ENCODE measurements around the gene HOXD8. TPM values are rescaled to one million over a fixed set of nuclear protein-coding genes. Genes with fewer than 3 reads are reported as not detected.

HOXD8 gene
- total RNA-seq, 1 donor from 2014 or later: 18.9 TPM

GRCh38 chr2:176102309-176102866 is 27.1 kb upstream of the HOXD8 start:
- DNase-seq (ENCODE audit: extremely low read depth, low read depth, low spot score): no peak

- DNase-seq (ENCODE audit: extremely low read depth, low read depth, low spot score): no peak
Measured at GRCh38 chr2:176103194-176103593, 26.3 kb upstream of the HOXD8 start.

GRCh38 chr2:176103742-176104315 is 25.7 kb upstream of the HOXD8 start:
- no peak for DNase-seq (ENCODE audit: extremely low read depth, low read depth, low spot score)

- no peak for DNase-seq (ENCODE audit: extremely low read depth, low read depth, low spot score)
Measured at GRCh38 chr2:176104316-176105077, 25.0 kb upstream of the HOXD8 start.

GRCh38 chr2:176105078-176105729 is 24.3 kb upstream of the HOXD8 start:
- DNase-seq (ENCODE audit: extremely low read depth, low read depth, low spot score): no peak

- DNase-seq (ENCODE audit: extremely low read depth, low read depth, low spot score): no peak
Measured at GRCh38 chr2:176105730-176106580, 23.6 kb upstream of the HOXD8 start.

GRCh38 chr2:176106581-176107539 is 22.6 kb upstream of the HOXD8 start, which contains the start of gene HOXD11:
Gene HOXD11, plus strand, starts transcription at chr2:176107280. Its CDS starts 76 bp downstream, at chr2:176107356.
- no peak for DNase-seq (ENCODE audit: extremely low read depth, low read depth, low spot score)

- no peak for DNase-seq (ENCODE audit: extremely low read depth, low read depth, low spot score)
Measured at GRCh38 chr2:176107731-176108181, 21.7 kb upstream of the HOXD8 start.

GRCh38 chr2:176109192-176109901 is 20.2 kb upstream of the HOXD8 start:
- no peak for DNase-seq (ENCODE audit: extremely low read depth, low read depth, low spot score)

GRCh38 chr2:176109946-176110345 is 19.6 kb upstream of the HOXD8 start:
- DNase-seq (ENCODE audit: extremely low read depth, low read depth, low spot score): no peak

- DNase-seq (ENCODE audit: extremely low read depth, low read depth, low spot score): no peak
Measured at GRCh38 chr2:176110415-176111308, 18.8 kb upstream of the HOXD8 start.

GRCh38 chr2:176111309-176111663 is 18.2 kb upstream of the HOXD8 start:
- no peak for DNase-seq (ENCODE audit: extremely low read depth, low read depth, low spot score)

- no peak for DNase-seq (ENCODE audit: extremely low read depth, low read depth, low spot score)
Measured at GRCh38 chr2:176111846-176112374, 17.6 kb upstream of the HOXD8 start.

GRCh38 chr2:176112375-176113302 is 16.9 kb upstream of the HOXD8 start:
- DNase-seq (ENCODE audit: extremely low read depth, low read depth, low spot score): no peak

- DNase-seq (ENCODE audit: extremely low read depth, low read depth, low spot score): no peak
Measured at GRCh38 chr2:176114120-176114929, 15.2 kb upstream of the HOXD8 start.

Measured in glomerular endothelial cell (primary cell).